CD4-positive, alpha-beta T cell treated with Interferon alpha-2 for 1 hour (primary cell): ENCODE measurements around the gene RASAL1.
A peak's percentile ranks its signal among the peaks of the same experiment; 100 is the strongest.

Experiments used
- DNase-seq, 2 donors: peaks; one replicate each; pipeline ENCODE4 v3.0.0-alpha.2; 2020 to 2022

The RASAL1 gene

GRCh38 chr12:113162102-113163029 is 26.8 kb upstream of the RASAL1 start:
- DNase-seq = no peak

- no peak for DNase-seq
Observed at GRCh38 chr12:113161415-113162016, 26.0 kb upstream of the RASAL1 start.

GRCh38 chr12:113159937-113160336 is 24.4 kb upstream of the RASAL1 start:
- DNase-seq = no peak

GRCh38 chr12:113158439-113159203 is 23.1 kb upstream of the RASAL1 start:
- DNase-seq = no peak

- DNase-seq = no peak
Observed at GRCh38 chr12:113157218-113157859, 21.8 kb upstream of the RASAL1 start.

- DNase-seq = no peak
Observed at GRCh38 chr12:113155646-113156045, 20.1 kb upstream of the RASAL1 start.

GRCh38 chr12:113155060-113155459 is 19.5 kb upstream of the RASAL1 start:
- no peak for DNase-seq

GRCh38 chr12:113154351-113154973 is 18.9 kb upstream of the RASAL1 start:
- no peak for DNase-seq

GRCh38 chr12:113152835-113153814 is 17.6 kb upstream of the RASAL1 start:
- DNase-seq = peak; percentile 65 to 73

- DNase-seq = no peak
Observed at GRCh38 chr12:113152196-113152834, 16.8 kb upstream of the RASAL1 start.

- no peak for DNase-seq
Observed at GRCh38 chr12:113151655-113152054, 16.1 kb upstream of the RASAL1 start.

- peak in 1 of 2 donors; percentile 10 for DNase-seq
Observed at GRCh38 chr12:113149361-113150150, 14.0 kb upstream of the RASAL1 start, which contains the start of gene CFAP73. TSS of gene CFAP73 (plus strand) at chr12:113149724. CDS start at chr12:113149858, 134 bp downstream.

- no peak for DNase-seq
Observed at GRCh38 chr12:113146999-113147398, 11.4 kb upstream of the RASAL1 start.

- DNase-seq = no peak
Observed at GRCh38 chr12:113145720-113146551, 10.4 kb upstream of the RASAL1 start.

GRCh38 chr12:113144806-113145205 is 9.2 kb upstream of the RASAL1 start:
- DNase-seq = no peak

- no peak for DNase-seq
Observed at GRCh38 chr12:113143959-113144358, 8.4 kb upstream of the RASAL1 start.

GRCh38 chr12:113142886-113143332 is 7.3 kb upstream of the RASAL1 start:
- DNase-seq = no peak

GRCh38 chr12:113142173-113142885 is 6.8 kb upstream of the RASAL1 start:
- DNase-seq = no peak
